ENCODE data around the gene ITGA1.

The ITGA1 gene

DNA sequence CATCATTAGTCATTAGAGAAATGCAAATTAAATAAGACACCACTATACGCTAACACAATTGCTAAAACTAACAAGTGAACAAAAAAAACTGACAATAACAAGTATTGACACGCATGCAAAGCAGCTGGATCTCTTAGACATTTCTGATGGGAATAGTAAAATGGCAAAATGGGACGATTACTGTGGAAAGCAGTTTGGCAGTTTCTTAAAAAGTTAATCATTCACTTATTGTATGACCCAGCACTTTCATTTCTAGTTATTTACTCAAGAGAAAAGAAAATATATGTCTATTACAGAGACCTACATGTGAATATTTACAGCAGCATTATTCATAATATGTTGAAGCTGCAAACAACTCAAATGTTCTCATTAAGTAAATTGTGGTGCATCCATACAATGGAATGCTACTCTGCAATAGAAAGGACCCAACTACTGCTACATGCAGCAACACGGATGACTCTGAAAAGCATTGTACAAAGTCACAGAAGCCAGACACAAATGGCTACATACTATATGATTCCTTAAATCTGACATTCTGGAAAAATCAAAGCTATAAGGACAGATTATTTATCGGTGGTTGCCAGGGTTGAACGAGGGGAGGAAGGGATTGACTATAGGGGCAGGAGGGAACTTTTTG, 104.6 kb downstream of the ITGA1 start (continued):
- TF ChIP-seq, protein P1, sequence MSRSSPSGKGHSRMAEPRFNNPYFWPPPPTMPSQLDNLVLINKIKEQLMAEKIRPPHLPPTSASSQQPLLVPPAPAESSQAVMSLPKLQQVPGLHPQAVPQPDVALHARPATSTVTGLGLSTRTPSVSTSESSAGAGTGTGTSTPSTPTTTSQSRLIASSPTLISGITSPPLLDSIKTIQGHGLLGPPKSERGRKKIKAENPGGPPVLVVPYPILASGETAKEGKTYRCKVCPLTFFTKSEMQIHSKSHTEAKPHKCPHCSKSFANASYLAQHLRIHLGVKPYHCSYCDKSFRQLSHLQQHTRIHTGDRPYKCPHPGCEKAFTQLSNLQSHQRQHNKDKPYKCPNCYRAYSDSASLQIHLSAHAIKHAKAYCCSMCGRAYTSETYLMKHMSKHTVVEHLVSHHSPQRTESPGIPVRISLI (tag by site-specific recombination; IDR thresholded peaks at IDR 0.05): no peak
- TF ChIP-seq SALL2 (tag by site-specific recombination; IDR thresholded peaks at IDR 0.05; ENCODE audit: borderline replicate concordance) (no peak), ZNF792 (tag by site-specific recombination; IDR thresholded peaks at IDR 0.05) (no peak)
- TF ChIP-seq, protein P2, sequence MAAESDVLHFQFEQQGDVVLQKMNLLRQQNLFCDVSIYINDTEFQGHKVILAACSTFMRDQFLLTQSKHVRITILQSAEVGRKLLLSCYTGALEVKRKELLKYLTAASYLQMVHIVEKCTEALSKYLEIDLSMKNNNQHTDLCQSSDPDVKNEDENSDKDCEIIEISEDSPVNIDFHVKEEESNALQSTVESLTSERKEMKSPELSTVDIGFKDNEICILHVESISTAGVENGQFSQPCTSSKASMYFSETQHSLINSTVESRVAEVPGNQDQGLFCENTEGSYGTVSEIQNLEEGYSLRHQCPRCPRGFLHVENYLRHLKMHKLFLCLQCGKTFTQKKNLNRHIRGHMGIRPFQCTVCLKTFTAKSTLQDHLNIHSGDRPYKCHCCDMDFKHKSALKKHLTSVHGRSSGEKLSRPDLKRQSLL (tag by site-specific recombination; IDR thresholded peaks at IDR 0.05): no peak

DNA sequence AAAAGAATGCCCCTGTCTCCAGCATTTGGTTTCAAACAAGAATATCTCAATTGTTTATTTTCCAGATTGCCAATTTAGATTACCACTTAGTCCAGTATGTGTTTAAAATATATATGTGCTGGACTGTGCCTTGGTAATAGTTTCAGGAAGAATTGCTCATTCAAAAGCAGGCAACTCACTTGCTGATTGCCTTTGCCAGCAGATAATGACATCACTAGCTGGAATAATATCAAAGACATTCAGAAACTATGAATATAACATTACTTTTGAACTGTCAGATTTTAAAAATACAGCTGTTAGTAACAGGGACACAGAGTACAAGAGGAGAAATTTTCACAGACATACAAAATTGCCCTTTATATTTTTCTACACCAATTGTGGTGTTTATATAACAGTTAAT, 105.4 kb downstream of the ITGA1 start:
- POLR2A ChIA-PET: no interaction called here
- no peak overlapping the region for H3K4me3 ChIP-seq (ENCODE audit: low read depth, low read length)
- CTCF ChIA-PET: interaction anchor here (0.6 kb wide), 1 partner anchor 28 kb away, joined by 3 read pairs; no protein-coding TSS in a partner anchor
- no peak overlapping the region for H3K27ac ChIP-seq (ENCODE audit: extremely low read depth, low read depth, low read length)
- TF ChIP-seq ZFP41 (tag by site-specific recombination; IDR thresholded peaks at IDR 0.05; ENCODE audit: borderline replicate concordance) (no peak), SETDB1 (IDR thresholded peaks at IDR 0.05; ENCODE audit: insufficient read length, low read length) (no peak), YY2 (tag by site-specific recombination; IDR thresholded peaks at IDR 0.05) (no peak), ZNF664 (tag by site-specific recombination; IDR thresholded peaks at IDR 0.05) (no peak), MEIS1 (CRISPR knock-in tag; IDR thresholded peaks at IDR 0.05; ENCODE audit: borderline replicate concordance) (no peak), ZNF544 (tag by site-specific recombination; IDR thresholded peaks at IDR 0.05) (no peak), ZNF670 (tag by site-specific recombination; IDR thresholded peaks at IDR 0.05; ENCODE audit: low read depth) (no peak), ZNF423 (tag by site-specific recombination; IDR thresholded peaks at IDR 0.05) (no peak), HOXD13 (CRISPR knock-in tag; IDR thresholded peaks at IDR 0.05; ENCODE audit: borderline replicate concordance) (no peak), PRDM1 (tag by site-specific recombination; IDR thresholded peaks at IDR 0.05) (no peak), ZNF121 (tag by site-specific recombination; IDR thresholded peaks at IDR 0.05) (no peak)
- TF ChIP-seq, protein P3, sequence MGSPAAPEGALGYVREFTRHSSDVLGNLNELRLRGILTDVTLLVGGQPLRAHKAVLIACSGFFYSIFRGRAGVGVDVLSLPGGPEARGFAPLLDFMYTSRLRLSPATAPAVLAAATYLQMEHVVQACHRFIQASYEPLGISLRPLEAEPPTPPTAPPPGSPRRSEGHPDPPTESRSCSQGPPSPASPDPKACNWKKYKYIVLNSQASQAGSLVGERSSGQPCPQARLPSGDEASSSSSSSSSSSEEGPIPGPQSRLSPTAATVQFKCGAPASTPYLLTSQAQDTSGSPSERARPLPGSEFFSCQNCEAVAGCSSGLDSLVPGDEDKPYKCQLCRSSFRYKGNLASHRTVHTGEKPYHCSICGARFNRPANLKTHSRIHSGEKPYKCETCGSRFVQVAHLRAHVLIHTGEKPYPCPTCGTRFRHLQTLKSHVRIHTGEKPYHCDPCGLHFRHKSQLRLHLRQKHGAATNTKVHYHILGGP (tag by site-specific recombination; IDR thresholded peaks at IDR 0.05): no peak
- TF ChIP-seq, protein P4, sequence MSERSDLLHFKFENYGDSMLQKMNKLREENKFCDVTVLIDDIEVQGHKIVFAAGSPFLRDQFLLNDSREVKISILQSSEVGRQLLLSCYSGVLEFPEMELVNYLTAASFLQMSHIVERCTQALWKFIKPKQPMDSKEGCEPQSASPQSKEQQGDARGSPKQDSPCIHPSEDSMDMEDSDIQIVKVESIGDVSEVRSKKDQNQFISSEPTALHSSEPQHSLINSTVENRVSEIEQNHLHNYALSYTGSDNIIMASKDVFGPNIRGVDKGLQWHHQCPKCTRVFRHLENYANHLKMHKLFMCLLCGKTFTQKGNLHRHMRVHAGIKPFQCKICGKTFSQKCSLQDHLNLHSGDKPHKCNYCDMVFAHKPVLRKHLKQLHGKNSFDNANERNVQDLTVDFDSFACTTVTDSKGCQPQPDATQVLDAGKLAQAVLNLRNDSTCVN (tag by site-specific recombination; optimal IDR thresholded peaks at IDR 0.05): no peak
- H3K9me3 ChIP-seq (ENCODE audit: control insufficient read depth, insufficient read depth, low read depth, low read length): no peaks in the 10 kb centered on the region
- no peaks in the 10 kb centered on the region for H3K36me3 ChIP-seq (ENCODE audit: control insufficient read depth in 2 of 2, insufficient read depth in 1 of 2, low read length in 2 of 2)
- no peaks in the 10 kb centered on the region for H3K4me1 ChIP-seq (ENCODE audit: control insufficient read depth, insufficient read depth, low read length)

DNA sequence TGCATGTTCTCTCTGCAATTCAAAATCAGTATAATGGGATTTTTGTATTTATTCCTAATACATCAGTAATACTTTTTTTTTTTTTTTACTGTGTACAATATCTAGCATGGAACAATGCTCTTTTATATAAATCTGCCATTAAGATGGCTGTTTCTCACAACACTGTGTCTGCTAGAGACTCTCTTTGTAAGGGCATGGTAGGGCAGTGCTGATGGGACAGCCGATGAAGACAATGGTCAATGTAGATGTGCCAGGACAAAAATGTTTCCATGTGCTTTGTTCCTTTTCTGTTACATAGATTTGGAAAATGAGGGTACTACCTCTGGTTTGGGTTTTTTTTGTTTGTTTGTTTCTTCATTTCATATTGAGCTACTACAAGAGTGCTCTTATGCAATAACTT, 106.1 kb downstream of the ITGA1 start:
- no peaks in the 10 kb centered on the region for H3K36me3 ChIP-seq (ENCODE audit: control insufficient read depth in 2 of 2, insufficient read depth in 1 of 2, low read length in 2 of 2)
- H3K4me3 ChIP-seq (ENCODE audit: low read depth, low read length): no peak overlapping the region
- CTCF ChIA-PET: interaction anchor here (0.6 kb wide), 2 partner anchors 12 to 28 kb away, joined by 3 read pairs; no protein-coding TSS in a partner anchor
- POLR2A ChIA-PET: no interaction called here
- no peak for TF ChIP-seq ZNF324 (tag by site-specific recombination; IDR thresholded peaks at IDR 0.05)
- no peak for TF ChIP-seq REPIN1 (tag by site-specific recombination; IDR thresholded peaks at IDR 0.05; ENCODE audit: low read depth)
- TF ChIP-seq TRIM28 (IDR thresholded peaks at IDR 0.05; ENCODE audit: borderline replicate concordance, low read length): no peak
- TF ChIP-seq ZNF600 (tag by site-specific recombination; IDR thresholded peaks at IDR 0.05): no peak
- no peak overlapping the region for H3K27ac ChIP-seq (ENCODE audit: extremely low read depth, low read depth, low read length)
- H3K4me1 ChIP-seq (ENCODE audit: control insufficient read depth, insufficient read depth, low read length): no peaks in the 10 kb centered on the region
- no peaks in the 10 kb centered on the region for H3K9me3 ChIP-seq (ENCODE audit: control insufficient read depth, insufficient read depth, low read depth, low read length)
